B cell (primary cell): ENCODE data around the gene MED17. TPM values are rescaled to one million over a fixed set of nuclear protein-coding genes. Genes with fewer than 3 reads are reported as not detected.

Source experiments
- ATAC-seq: fragments of 200-7000 bp; cut with Tn5 transposase; one replicate; pipeline ENCODE4 v1.10.0; 2021; ENCODE audit warnings: low read depth, mild to moderate bottlenecking, moderate number of reproducible peaks, moderate library complexity
- CTCF ChIA-PET: fragments of 350-600 bp; sonication (Branson Sonifier 250); formaldehyde crosslinking; loops from one replicate; lab custom pipeline; 2021; ENCODE audit warnings: antibody characterized with exemption, inconsistent platforms; lab: Charles Lee
- POLR2A ChIA-PET: fragments of 350-600 bp; sonication (Branson Sonifier 250); formaldehyde crosslinking; loops from one replicate; lab custom pipeline; 2021; ENCODE audit warnings: antibody characterized with exemption; lab: Charles Lee
- DNase-seq: peaks from one replicate; pipeline ENCODE4 v3.0.0; 2013
- H2AFZ ChIP-seq: 2 replicates; pipeline ENCODE4 v1.6.1; 2012; ENCODE audit warnings: mild to moderate bottlenecking, low read depth, low read length; ENCODE audit not compliant: insufficient read depth, poor library complexity, severe bottlenecking
- H3K27ac ChIP-seq, 2 donors: 1 replicate in 1 of 2; 2 replicates in 1 of 2; pipeline ENCODE4 v1.5.1; 2012 to 2013; ENCODE audit warnings: low read length in 2 of 2, mild to moderate bottlenecking in 2 of 2, moderate library complexity in 1 of 2
- H3K27me3 ChIP-seq, 4 experiments: fragments of 200-600 bp in 1 of 4; sonication (generic) in 1 of 4; replicated peaks in 1 of 4; 1 replicate in 2 of 4; 2 replicates in 2 of 4; pipeline versions ENCODE4 v1.6.1 to v1.7.0; 2013 to 2016; ENCODE audit warnings: low read length in 3 of 4, mild to moderate bottlenecking in 2 of 4, mixed read lengths in 1 of 4, moderate library complexity in 1 of 4; ENCODE audit not compliant: insufficient read depth in 4 of 4, control insufficient read depth in 3 of 4; ENCODE audit errors: control extremely low read depth in 1 of 4
- H3K36me3 ChIP-seq, 2 experiments: replicated peaks in 1 of 2; 1 replicate in 1 of 2; 2 replicates in 1 of 2; pipeline versions ENCODE4 v1.6.1 to v1.7.1; 2013; ENCODE audit warnings: low read length in 1 of 2; ENCODE audit not compliant: insufficient read depth in 2 of 2, control insufficient read depth in 1 of 2; ENCODE audit errors: control extremely low read depth in 1 of 2, extremely low read depth in 1 of 2
- H3K4me1 ChIP-seq, 2 donors: fragments of 200-600 bp in 1 of 2; sonication (generic) in 1 of 2; 1 replicate in 1 of 2; 2 replicates in 1 of 2; pipeline versions ENCODE4 v1.5.1 to v1.6.1; 2013 to 2017; ENCODE audit warnings: low read length in 2 of 2; ENCODE audit not compliant: control insufficient read depth in 2 of 2, insufficient read depth in 2 of 2
- H3K4me2 ChIP-seq: replicated peaks from 2 replicates; pipeline ENCODE3; 2012; ENCODE audit warnings: mild to moderate bottlenecking, low read depth, low read length; ENCODE audit not compliant: poor library complexity, severe bottlenecking
- H3K4me3 ChIP-seq, 5 experiments: fragments of 200-600 bp in 1 of 5; sonication (generic) in 1 of 5; 1 replicate in 3 of 5; 2 replicates in 2 of 5; pipeline versions ENCODE4 v1.5.1 to v1.7.0; 2011 to 2016; ENCODE audit warnings: low read length in 4 of 5, mild to moderate bottlenecking in 4 of 5, low read depth in 2 of 5, control low read depth in 1 of 5, moderate library complexity in 1 of 5; ENCODE audit not compliant: insufficient read depth in 1 of 5; ENCODE audit errors: control extremely low read depth in 1 of 5, extremely low read depth in 1 of 5
- H3K79me2 ChIP-seq: fragments of 200-600 bp; sonication (generic); one replicate; pipeline ENCODE4 v1.6.0; 2016; ENCODE audit warnings: low read length; ENCODE audit not compliant: control insufficient read depth, insufficient read depth
- H3K9ac ChIP-seq: fragments of 200-600 bp; sonication (generic); 2 replicates; pipeline ENCODE4 v1.6.1; 2017; ENCODE audit warnings: mild to moderate bottlenecking, low read length, moderate library complexity
- H3K9me3 ChIP-seq, 3 donors: one replicate each; pipeline versions ENCODE4 v1.6.1 to v1.7.1; 2013; ENCODE audit warnings: low read length in 2 of 3; ENCODE audit not compliant: control insufficient read depth in 2 of 3, insufficient read depth in 1 of 3; ENCODE audit errors: control extremely low read depth in 1 of 3
- H4K20me1 ChIP-seq: 2 replicates; pipeline ENCODE4 v1.6.0; 2012; ENCODE audit warnings: mild to moderate bottlenecking, low read length; ENCODE audit not compliant: insufficient read depth, control insufficient read depth, poor library complexity, severe bottlenecking
- H3K27ac Mint-ChIP-seq: one replicate; pipeline ENCODE4 v1.8.0; 2021; ENCODE audit warnings: mixed read lengths
- H3K27me3 Mint-ChIP-seq: one replicate; pipeline ENCODE4 v1.8.0; 2021; ENCODE audit warnings: mixed read lengths
- H3K4me1 Mint-ChIP-seq: one replicate; pipeline ENCODE4 v1.8.0; 2021; ENCODE audit warnings: mixed read lengths
- H3K4me3 Mint-ChIP-seq: one replicate; pipeline ENCODE4 v1.8.0; 2021; ENCODE audit warnings: mixed read lengths
- H3K9me3 Mint-ChIP-seq: one replicate; pipeline ENCODE4 v1.8.0; 2022; ENCODE audit warnings: mixed read lengths; ENCODE audit not compliant: insufficient read depth
- EZH2 ChIP-seq: IDR thresholded peaks from 2 replicates; pipeline ENCODE4 v1.6.1; 2012; ENCODE audit warnings: borderline replicate concordance, low read depth, mild to moderate bottlenecking, moderate library complexity, low read length; ENCODE audit not compliant: insufficient read depth, poor library complexity, severe bottlenecking
- WGBS: methylation state at CpG from one replicate; pipeline ENCODE4 v1.1.5; 2013; ENCODE audit warnings: missing lambda C conversion rate; ENCODE audit not compliant: insufficient coverage; 5-methylcytosine and 5-hydroxymethylcytosine counted together
- intact Hi-C: fragments of 100-400 bp; cut with micrococcal nuclease; formaldehyde crosslinking; loops from one replicate; pipeline ENCODE4 v1.10.0; 2022
- polyA plus RNA-seq: library from polyadenylated mRNA; depleted of rRNA; stranded (reverse); fragments of >200 nt; gene quantifications from 2 replicates; pipeline ENCODE4 v1.2.3, GENCODE V29; 2012
- total RNA-seq, 2 donors: library from RNA; stranded (reverse); fragments of 120-200 nt in 1 of 2; gene quantifications; 1 replicate in 1 of 2; 2 replicates in 1 of 2; pipeline versions ENCODE4 v1.2.3 to v1.2.4, GENCODE V29; 2013 to 2022
- TF ChIP-seq, protein P1 (sequence below): fragments of 200-600 bp; IDR thresholded peaks from one replicate; pipeline ENCODE4 v1.8.0; 2022; ENCODE audit warnings: antibody characterized with exemption, mild to moderate bottlenecking

Gene MED17
- total and polyA plus RNA-seq, 2 donors (not counting 1 experiment from before 2014, with no cell fraction given): 26.1 to 78.1 TPM

DNA sequence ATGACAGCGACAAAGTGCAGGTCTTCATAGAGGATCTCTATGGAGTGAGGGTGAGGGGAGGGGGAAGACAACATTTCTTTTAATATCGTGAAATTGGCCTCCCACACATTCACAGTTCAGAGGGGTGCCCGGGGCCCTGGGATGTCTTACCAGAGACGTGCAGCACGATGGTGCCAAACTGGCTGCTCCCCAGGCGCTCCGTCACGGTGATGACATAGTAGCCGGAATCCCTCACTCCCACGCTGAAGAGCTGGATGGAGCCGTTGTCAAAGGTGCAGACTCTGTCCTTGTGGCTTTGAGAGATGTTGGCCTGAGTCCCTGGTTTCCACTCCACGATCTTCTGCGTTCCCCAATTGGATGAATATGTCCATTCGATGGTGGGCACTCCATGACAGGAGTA, 36.8 kb downstream of the MED17 start:
- Histone ChIP-seq H3K36me3 (no peaks in the 10 kb centered on the region), H3K9me3 (no peaks in the 10 kb centered on the region), H3K4me3 (no peak overlapping the region), H3K27ac (no peak overlapping the region), H3K4me1 (no peaks in the 10 kb centered on the region), H4K20me1 (no peaks in the 10 kb centered on the region), H3K9ac (no peak overlapping the region), H3K27me3 (no peaks in the 10 kb centered on the region), H3K4me2 (no peak overlapping the region), H2AFZ (no peak overlapping the region), H3K79me2 (no peaks in the 10 kb centered on the region)
- no peaks in the 10 kb centered on the region for H3K9me3 Mint-ChIP-seq
- no peaks in the 10 kb centered on the region for H3K4me1 Mint-ChIP-seq
- no peak overlapping the region for H3K4me3 Mint-ChIP-seq
- intact Hi-C loops: no loop called here
- 98% methylated on average over 11 of the region's 14 CpGs for WGBS
- POLR2A ChIA-PET: no interaction called here
- CTCF ChIA-PET: no interaction called here
- no peak for TF ChIP-seq EZH2
- TF ChIP-seq, protein P1, sequence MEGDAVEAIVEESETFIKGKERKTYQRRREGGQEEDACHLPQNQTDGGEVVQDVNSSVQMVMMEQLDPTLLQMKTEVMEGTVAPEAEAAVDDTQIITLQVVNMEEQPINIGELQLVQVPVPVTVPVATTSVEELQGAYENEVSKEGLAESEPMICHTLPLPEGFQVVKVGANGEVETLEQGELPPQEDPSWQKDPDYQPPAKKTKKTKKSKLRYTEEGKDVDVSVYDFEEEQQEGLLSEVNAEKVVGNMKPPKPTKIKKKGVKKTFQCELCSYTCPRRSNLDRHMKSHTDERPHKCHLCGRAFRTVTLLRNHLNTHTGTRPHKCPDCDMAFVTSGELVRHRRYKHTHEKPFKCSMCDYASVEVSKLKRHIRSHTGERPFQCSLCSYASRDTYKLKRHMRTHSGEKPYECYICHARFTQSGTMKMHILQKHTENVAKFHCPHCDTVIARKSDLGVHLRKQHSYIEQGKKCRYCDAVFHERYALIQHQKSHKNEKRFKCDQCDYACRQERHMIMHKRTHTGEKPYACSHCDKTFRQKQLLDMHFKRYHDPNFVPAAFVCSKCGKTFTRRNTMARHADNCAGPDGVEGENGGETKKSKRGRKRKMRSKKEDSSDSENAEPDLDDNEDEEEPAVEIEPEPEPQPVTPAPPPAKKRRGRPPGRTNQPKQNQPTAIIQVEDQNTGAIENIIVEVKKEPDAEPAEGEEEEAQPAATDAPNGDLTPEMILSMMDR: no peak
- no peak for ATAC-seq
- no peak overlapping the region for H3K27ac Mint-ChIP-seq
- DNase-seq: no peak
- H3K27me3 Mint-ChIP-seq: peaks cover 5% of the 10 kb centered on the region

DNA sequence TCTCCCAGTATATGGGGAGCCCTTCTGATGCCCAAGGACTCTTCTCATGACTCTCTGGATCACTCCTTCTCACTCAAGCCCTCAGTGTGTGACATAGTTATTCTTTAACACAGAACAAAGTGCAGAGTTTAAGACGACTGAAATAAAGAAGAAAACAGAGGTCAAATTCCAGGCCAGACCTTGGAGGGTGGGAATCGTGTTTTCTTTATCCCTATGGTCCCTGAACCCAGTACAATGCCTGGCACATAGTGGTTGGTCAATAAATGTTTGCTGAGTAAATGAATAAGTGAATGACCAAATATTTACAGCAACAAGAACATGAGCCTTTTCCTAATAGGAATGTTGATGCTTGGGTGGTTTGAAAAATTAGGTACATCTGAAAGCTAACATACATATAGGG, 37.5 kb downstream of the MED17 start:
- Histone ChIP-seq H3K4me3 (no peak overlapping the region), H3K27me3 (no peaks in the 10 kb centered on the region), H3K4me1 (no peaks in the 10 kb centered on the region), H3K79me2 (no peaks in the 10 kb centered on the region), H2AFZ (no peak overlapping the region), H4K20me1 (no peaks in the 10 kb centered on the region), H3K27ac (no peak overlapping the region), H3K9ac (no peak overlapping the region), H3K4me2 (no peak overlapping the region), H3K36me3 (no peaks in the 10 kb centered on the region), H3K9me3 (no peaks in the 10 kb centered on the region)
- Mint-ChIP-seq H3K27ac (no peak overlapping the region), H3K9me3 (no peaks in the 10 kb centered on the region), H3K4me3 (no peak overlapping the region), H3K4me1 (no peaks in the 10 kb centered on the region), H3K27me3 (peaks cover 5% of the 10 kb centered on the region)
- no peak for TF ChIP-seq EZH2
- TF ChIP-seq, protein P1: no peak
- intact Hi-C loops: no loop called here
- ATAC-seq: no peak
- DNase-seq: no peak
- ChIA-PET CTCF (no interaction called here), POLR2A (no interaction called here)
- no CpG with 5 or more reads among the region's 2 CpGs for WGBS
